Panc1 (cell line): ENCODE results near the gene SEMA5B. TPM values are rescaled to one million over a fixed set of nuclear protein-coding genes. Genes with fewer than 3 reads are reported as not detected.

Source experiments
- ATAC-seq: fragments of 200-7000 bp; cut with Tn5 transposase; 2 replicates; pipeline ENCODE4 v1.9.1; 2020; ENCODE audit warnings: mild to moderate bottlenecking, moderate library complexity
- BruUV-seq: library from RNA; stranded (reverse); fragments of 400-500 nt; replicated peaks from 2 replicates; lab custom pipeline; 2021; lab: Mats Ljungman, UMichigan
- CTCF ChIA-PET: fragments of 300-600 bp; sonication (Branson Sonifier 250); formaldehyde crosslinking; loops from one replicate; lab custom pipeline; 2022; ENCODE audit warnings: antibody characterized with exemption; lab: Charles Lee
- POLR2A ChIA-PET: fragments of 300-600 bp; sonication (Branson Sonifier 250); formaldehyde crosslinking; loops from one replicate; lab custom pipeline; 2022; ENCODE audit warnings: antibody characterized with exemption; lab: Charles Lee
- DNase-seq: peaks from one replicate; pipeline ENCODE4 v3.0.0-alpha.2; 2010; ENCODE audit warnings: low read depth, low spot score
- H3K27ac ChIP-seq: 2 replicates; pipeline ENCODE4 v1.5.1; 2011; ENCODE audit warnings: mild to moderate bottlenecking, low read length, inconsistent platforms
- H3K27me3 ChIP-seq: fragments of 200-500 bp; sonication (Bioruptor generic); 2 replicates; pipeline ENCODE4 v1.6.0; 2014; ENCODE audit warnings: low read length, inconsistent platforms; ENCODE audit not compliant: control insufficient read depth, insufficient read depth
- H3K36me3 ChIP-seq: fragments of 200-500 bp; sonication (Bioruptor generic); 2 replicates; pipeline ENCODE4 v1.5.1; 2014; ENCODE audit warnings: inconsistent platforms, mild to moderate bottlenecking, low read length, moderate library complexity; ENCODE audit not compliant: control insufficient read depth, insufficient read depth
- H3K4me1 ChIP-seq: 2 replicates; pipeline ENCODE4 v1.5.1; 2011; ENCODE audit warnings: inconsistent platforms, mild to moderate bottlenecking, low read length, moderate library complexity; ENCODE audit not compliant: control insufficient read depth, insufficient read depth
- H3K4me3 ChIP-seq, 2 experiments: 2 replicates each; pipeline ENCODE4 v1.5.1; 2011 to 2012; ENCODE audit warnings: low read depth in 2 of 2, low read length in 2 of 2, mild to moderate bottlenecking in 2 of 2, inconsistent platforms in 1 of 2, moderate library complexity in 1 of 2
- H3K9me3 ChIP-seq: fragments of 200-500 bp; sonication (Bioruptor generic); 2 replicates; pipeline ENCODE4 v1.5.1; 2014; ENCODE audit warnings: low read depth, mild to moderate bottlenecking, inconsistent platforms, low read length, moderate library complexity; ENCODE audit not compliant: control insufficient read depth, insufficient read depth
- CTCF ChIP-seq: fragments of 450-650 bp; IDR thresholded peaks from 2 replicates; pipeline ENCODE4 v1.5.1; 2017; ENCODE audit warnings: mild to moderate bottlenecking
- POLR2AphosphoS5 ChIP-seq: IDR thresholded peaks from 2 replicates; pipeline ENCODE4 v1.6.1; 2012; ENCODE audit warnings: mild to moderate bottlenecking, low read depth, low read length, moderate library complexity
- REST ChIP-seq, 2 experiments: IDR thresholded peaks; 2 replicates each; pipeline ENCODE4 v1.6.1; 2011 to 2012; ENCODE audit warnings: low read depth in 2 of 2, control low read depth in 1 of 2, low read length in 1 of 2, mild to moderate bottlenecking in 1 of 2, moderate library complexity in 1 of 2; ENCODE audit not compliant: insufficient read depth in 1 of 2
- SIN3A ChIP-seq: IDR thresholded peaks from 2 replicates; pipeline ENCODE4 v1.6.1; 2012; ENCODE audit warnings: low read depth, mild to moderate bottlenecking, low read length, moderate library complexity, borderline replicate concordance; ENCODE audit not compliant: insufficient read depth
- TCF7L2 ChIP-seq: IDR thresholded peaks from 2 replicates; pipeline ENCODE4 v1.6.1; 2011; ENCODE audit warnings: mild to moderate bottlenecking, low read depth, low read length, inconsistent platforms
- in situ Hi-C: cut with HindIII; loops from 2 replicates; pipeline ENCODE4 v1.10.0; 2016; ENCODE audit warnings: low sequenced_read_pairs, low pct_unique_long_range_greater_than_20kb
- intact Hi-C: fragments of 100-400 bp; cut with micrococcal nuclease; formaldehyde crosslinking; loops from one replicate; pipeline ENCODE4 v1.10.0; 2022; ENCODE audit not compliant: unreplicated experiment
- total RNA-seq: library from RNA; stranded (reverse); gene quantifications from one replicate; pipeline ENCODE4 v1.2.1, GENCODE V29; 2021; ENCODE audit not compliant: unreplicated experiment

SEMA5B gene
- total RNA-seq, 1 experiment from 2014 or later = 1.2 TPM

GRCh38 chr3:122940628-122941086 is 86.9 kb downstream of the SEMA5B start:
- no peak overlapping the region for H3K27ac ChIP-seq
- H3K4me1 ChIP-seq = no peaks in the 10 kb centered on the region
- no TSS peak for BruUV-seq
- no peaks in the 10 kb centered on the region for H3K36me3 ChIP-seq
- no peak overlapping the region for H3K4me3 ChIP-seq
- ChIA-PET POLR2A (no interaction called here), CTCF (no interaction called here)
- intact Hi-C loops = no loop called here
- DNase-seq (no peak), ATAC-seq (no peak)
- no peaks in the 10 kb centered on the region for H3K9me3 ChIP-seq
- no peak for TF ChIP-seq CTCF
- TF ChIP-seq REST (IDR thresholded peaks at IDR 0.05; ENCODE audit: insufficient read depth in 1 of 2, low read depth in 2 of 2, low read length in 1 of 2) = no peak
- TF ChIP-seq POLR2AphosphoS5 = no peak
- no peak for TF ChIP-seq SIN3A
- no peak for TF ChIP-seq TCF7L2
- in situ Hi-C loops = no loop called here
- H3K27me3 ChIP-seq = no peaks in the 10 kb centered on the region

- Histone ChIP-seq H3K4me3 (no peak overlapping the region), H3K27ac (no peak overlapping the region), H3K4me1 (no peaks in the 10 kb centered on the region), H3K36me3 (no peaks in the 10 kb centered on the region), H3K27me3 (no peaks in the 10 kb centered on the region), H3K9me3 (no peaks in the 10 kb centered on the region)
- no TSS peak for BruUV-seq
- intact Hi-C loops = no loop called here
- CTCF ChIA-PET = interaction anchor here (0.7 kb wide), 1 partner anchor 91 kb away, joined by 7 read pairs; no protein-coding TSS in a partner anchor
- POLR2A ChIA-PET = no interaction called here
- DNase-seq = no peak
- in situ Hi-C loops = no loop called here
- no peak for ATAC-seq
- no peak for TF ChIP-seq REST (IDR thresholded peaks at IDR 0.05; ENCODE audit: insufficient read depth in 1 of 2, low read depth in 2 of 2, low read length in 1 of 2)
- TF ChIP-seq TCF7L2 = no peak
- no peak for TF ChIP-seq SIN3A
- no peak for TF ChIP-seq CTCF
- TF ChIP-seq POLR2AphosphoS5 = no peak
These were observed 88.7 kb downstream of the SEMA5B start for GRCh38 chr3:122938783-122939425.
